ENCODE measurements around the gene PPP2R1A. TPM values are rescaled to one million over a fixed set of nuclear protein-coding genes. Genes with fewer than 3 reads are reported as not detected.

The PPP2R1A gene
- total and polyA plus RNA-seq, 2 donors (not counting 3 experiments of a cell fraction or from before 2014, with no cell fraction given), result 221 to 253 TPM

- Histone ChIP-seq H3K27ac (ENCODE audit: insufficient read depth, low read depth, low read length) (no peak overlapping the region), H3K9me1 (replicated peaks; ENCODE audit: control insufficient read depth, extremely low read depth, insufficient read depth, low read length) (no peaks in the 10 kb centered on the region), H4K20me1 (replicated peaks; ENCODE audit: control insufficient read depth, extremely low read depth, insufficient read depth, low read length) (no peaks in the 10 kb centered on the region), H3K79me2 (ENCODE audit: control insufficient read depth, insufficient read depth, low read length) (no peaks in the 10 kb centered on the region), H3K27me3 (ENCODE audit: control insufficient read depth in 2 of 2, insufficient read depth in 2 of 2, low read length in 2 of 2) (no peaks in the 10 kb centered on the region), H3K9ac (replicated peaks; ENCODE audit: extremely low read depth, insufficient read depth, low read length) (no peak overlapping the region), H3K36me3 (ENCODE audit: control insufficient read depth in 2 of 2, extremely low read depth in 1 of 2, insufficient read depth in 2 of 2, low read length in 2 of 2) (peaks cover 10 to 19% of the 10 kb centered on the region in 2 experiments), H3K9me3 (replicated peaks; ENCODE audit: control insufficient read depth, insufficient read depth, low read length) (no peaks in the 10 kb centered on the region), H3K4me2 (ENCODE audit: insufficient read depth, low read length) (no peak overlapping the region), H3K4me1 (ENCODE audit: control insufficient read depth, extremely low read depth, insufficient read depth, low read length) (no peaks in the 10 kb centered on the region), H3K4me3 (replicated peaks in 1 of 3; ENCODE audit: insufficient read depth in 1 of 3, low read depth in 1 of 3, low read length in 3 of 3) (no peak overlapping the region), H2AFZ (ENCODE audit: low read depth, low read length) (no peak overlapping the region)
- no peak for FAIRE-seq
- POLR2A ChIA-PET, result no interaction called here
- CTCF ChIA-PET, result no interaction called here
- dilution Hi-C loops (cut with MboI; ENCODE audit: extremely low pct_ligation_motif_present, low sequenced_read_pairs), result no loop called here
- BruUV-seq (replicated peaks), result no TSS peak
- no peak for DNase-seq (ENCODE audit: low read depth, low spot score)
- TF ChIP-seq MYC (IDR thresholded peaks at IDR 0.05; ENCODE audit: low read depth, low read length) (no peak), FOS (IDR thresholded peaks at IDR 0.05; ENCODE audit: borderline replicate concordance, insufficient read depth, low read length) (no peak), CTCF (IDR thresholded peaks at IDR 0.05; ENCODE audit: extremely low read depth in 1 of 2, insufficient read depth in 1 of 2, low read depth in 1 of 2, low read length in 2 of 2) (no peak), POLR2A (IDR thresholded peaks at IDR 0.05; ENCODE audit: low read depth, low read length) (no peak), JUN (IDR thresholded peaks at IDR 0.05; ENCODE audit: borderline replicate concordance, insufficient read depth, insufficient read length, low read depth) (no peak), EZH2 (IDR thresholded peaks at IDR 0.05; ENCODE audit: borderline replicate concordance, low read depth, low read length, severe bottlenecking) (no peak), POLR2AphosphoS5 (IDR thresholded peaks at IDR 0.05; ENCODE audit: insufficient read depth, low read depth, low read length) (no peak), GATA2 (IDR thresholded peaks at IDR 0.05; ENCODE audit: insufficient read depth, insufficient read length, low read depth, low read length) (no peak), MAX (IDR thresholded peaks at IDR 0.05; ENCODE audit: insufficient read depth, insufficient read length) (no peak)
- intact Hi-C loops (cut with micrococcal nuclease), result no loop called here
Measured at GRCh38 chr19:52230685-52231084, 40.8 kb downstream of the PPP2R1A start.
